GM19372 (cell line): ENCODE results near the gene CPLX1.

ENCODE experiments used
- ATAC-seq: cut with Tn5 transposase; IDR thresholded peaks from one replicate; pipeline ENCODE4 v1.9.1; 2021; ENCODE audit warnings: mild to moderate bottlenecking, low read depth, moderate library complexity; ENCODE audit not compliant: unreplicated experiment

Gene CPLX1

DNA sequence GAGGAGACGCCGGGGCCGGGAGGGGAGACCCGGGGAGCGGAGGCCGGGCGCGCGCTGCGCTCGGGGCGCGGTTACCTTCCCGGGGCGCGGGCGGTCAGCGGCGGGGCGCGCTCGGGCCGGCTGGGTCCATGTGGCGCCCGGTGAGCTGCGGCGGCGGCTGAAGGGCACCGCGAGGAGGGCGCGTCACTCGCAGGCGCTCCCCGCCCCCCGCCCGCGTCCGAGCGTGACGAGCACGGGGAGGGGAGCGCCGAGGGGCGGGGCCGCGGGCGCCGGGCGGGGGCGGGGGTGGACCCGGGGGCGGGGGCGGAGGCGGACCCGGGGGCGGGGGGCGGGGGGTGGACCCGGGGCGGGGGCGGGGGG is at the start of gene CPLX1:
CPLX1 (minus strand) TSS at position 159 of the 360 bp plus-strand sequence. CDS start 1,607 bp downstream, outside the sequence.
- no peak for ATAC-seq

DNA sequence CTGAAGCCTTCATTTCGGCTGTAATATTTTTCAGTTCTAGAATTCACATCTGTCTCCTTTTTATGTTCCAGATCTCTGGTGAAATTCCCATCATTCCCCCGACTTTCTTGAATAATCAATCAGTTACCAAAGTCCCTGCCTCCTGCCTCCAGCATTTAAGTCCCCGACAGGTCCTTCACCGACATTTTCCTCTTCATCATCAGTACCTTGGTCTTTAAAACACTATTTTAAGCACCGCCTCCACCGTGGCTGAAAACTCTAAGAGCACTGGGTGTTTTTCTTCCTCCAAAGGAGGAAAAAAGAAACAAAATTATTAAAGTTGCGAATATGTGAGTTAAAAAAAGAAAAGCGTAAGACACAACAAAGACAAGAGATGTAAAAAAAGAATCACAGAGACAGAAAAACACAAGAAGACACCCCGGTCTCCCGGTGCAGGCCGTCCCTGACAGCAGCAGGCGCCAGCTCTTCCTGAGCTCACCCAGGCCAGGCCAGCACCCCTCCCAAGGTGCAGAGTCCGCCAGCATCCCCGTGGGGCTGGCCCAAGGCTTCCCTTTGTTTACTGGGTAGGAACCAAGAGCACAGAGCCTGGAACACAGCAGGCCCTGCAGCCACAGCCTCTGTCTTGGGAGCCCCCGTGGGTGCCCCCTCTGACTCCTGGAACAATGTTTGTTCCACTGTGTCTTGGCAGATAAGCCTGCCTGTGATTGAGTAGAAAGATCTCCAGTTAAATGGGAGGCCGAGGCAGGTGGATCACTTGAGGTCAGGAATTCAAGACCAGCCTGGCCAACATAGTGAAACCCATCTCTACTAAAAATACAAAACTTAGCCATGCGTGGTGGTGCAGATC is 49.3 kb upstream of the CPLX1 start:
- ATAC-seq: no peak

DNA sequence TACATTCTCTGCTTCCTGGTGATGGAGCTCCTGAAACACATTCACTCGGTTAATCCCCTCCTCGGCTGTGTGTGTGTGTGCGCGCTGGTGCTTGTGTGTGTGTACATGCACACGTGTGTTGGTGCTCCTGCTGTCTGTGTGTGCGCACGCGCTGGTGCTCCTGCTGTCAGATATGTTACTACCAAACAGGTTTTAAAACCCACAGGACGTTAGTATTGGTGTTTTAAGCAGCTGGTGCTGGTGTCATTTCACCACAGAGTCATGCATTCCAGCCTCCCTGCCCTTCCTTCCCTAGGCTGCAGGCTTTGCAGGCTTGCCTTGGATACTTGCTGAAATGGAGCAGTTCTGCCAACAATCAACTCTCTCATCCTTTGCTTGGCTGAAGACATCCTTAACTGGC is 48.1 kb upstream of the CPLX1 start:
- no peak for ATAC-seq

DNA sequence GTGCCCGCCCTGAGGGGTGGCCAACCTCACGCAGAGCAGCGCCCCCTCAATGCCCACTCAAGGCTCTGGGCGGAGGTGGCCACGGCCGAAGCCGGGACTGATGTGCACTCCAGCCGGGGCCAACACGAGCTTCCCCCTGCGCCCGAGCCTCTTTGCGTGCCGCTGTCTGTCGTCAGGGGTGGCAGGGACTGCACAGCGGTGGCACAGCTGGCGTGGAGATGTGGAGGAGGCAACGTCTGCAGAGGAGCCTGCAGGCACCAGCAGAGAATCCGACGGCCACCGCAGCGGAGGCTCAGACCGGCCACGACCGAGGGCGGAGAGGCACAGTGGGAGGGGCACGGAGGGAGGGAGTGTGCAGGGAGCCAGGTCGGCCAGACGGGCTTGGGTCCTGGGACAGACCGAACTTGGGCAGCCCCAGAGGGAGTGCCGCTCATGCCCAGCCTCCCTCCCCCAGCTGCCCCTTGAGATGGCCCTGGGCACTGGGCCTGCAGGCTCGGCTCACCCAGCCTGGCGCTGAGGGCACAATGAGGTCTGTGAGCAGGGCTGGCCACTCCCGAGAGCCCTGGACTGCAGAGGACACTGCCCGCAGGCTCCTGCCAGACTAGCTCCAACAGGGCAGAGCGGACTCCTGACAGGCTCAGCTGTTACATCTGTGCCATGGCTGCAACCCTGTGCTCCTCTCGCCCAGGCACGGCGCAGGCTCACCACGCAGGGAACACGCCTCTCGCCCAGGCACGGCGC is 46.5 kb upstream of the CPLX1 start:
- ATAC-seq: no peak

DNA sequence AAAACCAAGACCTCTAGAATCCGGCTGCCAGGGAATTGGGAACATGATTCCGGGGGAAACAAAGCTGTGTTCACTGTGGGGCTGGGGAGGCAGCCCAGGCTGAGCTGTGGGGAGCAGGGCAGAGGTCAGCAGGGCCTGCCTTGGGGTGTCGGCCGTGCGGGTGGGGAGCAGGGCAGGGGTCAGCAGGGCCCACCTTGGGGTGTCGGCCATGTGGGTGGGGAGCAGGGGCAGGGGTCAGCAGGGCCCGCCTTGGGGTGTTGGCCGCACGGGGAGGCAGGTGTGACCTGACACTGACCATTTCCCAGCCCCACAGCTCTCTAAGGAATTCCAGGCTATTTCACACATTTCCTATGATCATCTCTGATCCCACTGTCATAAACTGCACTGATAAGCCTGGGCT is 45.6 kb upstream of the CPLX1 start:
- ATAC-seq: no peak

DNA sequence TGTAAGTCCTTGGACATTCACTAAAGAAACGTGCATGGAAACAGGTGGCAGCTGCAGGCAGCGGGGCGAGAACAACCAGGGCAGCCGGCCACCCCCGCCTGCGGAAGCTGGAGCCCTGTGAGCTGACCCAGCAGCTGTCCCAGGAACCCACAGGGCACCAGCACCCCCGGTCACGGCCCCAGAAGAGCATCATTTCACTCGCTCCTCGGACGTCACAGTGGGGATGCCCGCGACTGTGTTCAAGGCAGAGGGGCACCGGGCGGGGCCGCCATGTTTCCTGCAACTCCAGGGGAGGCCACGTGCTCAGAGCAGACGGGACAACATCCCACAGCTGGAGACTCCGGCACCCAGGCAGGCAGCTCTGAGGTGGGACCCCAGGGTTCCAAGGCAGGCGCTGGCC is 45.0 kb upstream of the CPLX1 start:
- ATAC-seq: no peak

DNA sequence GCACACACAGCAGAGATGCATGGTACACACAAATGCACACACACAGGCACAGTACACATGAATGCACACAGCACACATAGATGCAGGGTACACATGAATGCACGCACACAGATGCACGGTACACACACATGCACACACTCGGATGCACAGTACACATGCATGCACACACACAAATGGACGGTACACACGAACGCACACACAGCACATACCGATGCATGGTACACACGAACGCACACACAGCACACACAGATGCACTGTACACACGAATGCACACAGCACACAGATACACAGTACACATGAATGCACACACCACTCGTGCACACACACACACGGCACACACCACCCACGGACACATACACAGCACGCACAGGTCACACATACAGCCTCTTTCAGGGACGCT is 43.8 kb upstream of the CPLX1 start:
- ATAC-seq: no peak

DNA sequence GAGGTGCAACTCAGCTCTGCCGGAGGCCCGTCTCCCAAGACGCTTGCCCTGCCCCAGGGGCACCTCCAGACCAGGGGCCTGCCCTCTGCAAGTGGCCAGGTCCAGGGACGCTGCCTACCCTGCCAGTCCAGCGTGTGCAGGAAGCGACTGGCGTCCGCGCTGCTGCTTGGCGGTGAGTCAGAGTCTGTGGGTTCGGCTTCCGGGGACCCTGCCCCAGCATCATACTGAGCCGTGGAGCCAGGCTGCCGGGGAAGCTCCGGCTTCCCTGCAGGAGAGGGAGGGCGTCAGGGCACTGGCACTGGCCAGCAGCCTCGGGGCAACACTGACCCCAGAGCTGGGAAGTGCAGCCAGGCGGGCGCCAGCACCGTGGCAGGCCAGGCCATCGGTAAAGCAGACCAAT is 42.5 kb upstream of the CPLX1 start:
- no peak for ATAC-seq

DNA sequence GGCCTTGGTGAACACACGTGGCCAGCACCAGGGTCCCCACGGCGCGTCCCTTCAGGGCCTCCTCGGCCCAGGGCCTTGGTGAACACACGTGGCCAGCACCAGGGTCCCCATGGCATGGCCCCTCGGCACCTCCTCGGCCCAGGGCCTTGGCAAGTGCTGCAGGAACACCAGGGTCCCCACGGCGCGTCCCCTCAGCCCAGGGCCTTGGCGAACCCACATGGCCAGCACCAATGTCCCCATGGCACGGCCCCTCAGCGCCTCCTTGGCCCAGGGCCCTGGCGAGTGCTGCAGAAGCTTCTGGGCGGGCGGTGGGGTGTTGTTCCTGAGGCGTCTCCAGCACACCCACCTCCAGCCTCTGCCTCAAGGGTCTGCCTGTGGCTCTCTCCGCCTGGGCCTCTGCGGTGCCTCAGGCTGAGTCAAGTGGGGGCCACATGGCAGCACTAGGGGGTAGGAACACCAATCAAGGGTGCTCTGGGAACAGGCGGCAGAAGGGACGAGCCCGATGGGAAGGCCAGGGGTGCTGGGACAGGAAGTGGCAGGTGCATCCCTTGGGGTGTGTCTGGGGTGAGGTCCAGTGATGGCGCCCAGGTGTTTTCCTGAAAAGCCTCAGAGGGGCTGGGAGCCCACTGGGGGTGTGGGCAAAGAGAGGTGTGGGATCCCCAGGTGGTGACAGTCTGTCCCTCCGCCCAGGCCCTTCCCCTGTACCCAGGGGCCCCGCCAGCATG is 41.8 kb upstream of the CPLX1 start:
- no peak for ATAC-seq

DNA sequence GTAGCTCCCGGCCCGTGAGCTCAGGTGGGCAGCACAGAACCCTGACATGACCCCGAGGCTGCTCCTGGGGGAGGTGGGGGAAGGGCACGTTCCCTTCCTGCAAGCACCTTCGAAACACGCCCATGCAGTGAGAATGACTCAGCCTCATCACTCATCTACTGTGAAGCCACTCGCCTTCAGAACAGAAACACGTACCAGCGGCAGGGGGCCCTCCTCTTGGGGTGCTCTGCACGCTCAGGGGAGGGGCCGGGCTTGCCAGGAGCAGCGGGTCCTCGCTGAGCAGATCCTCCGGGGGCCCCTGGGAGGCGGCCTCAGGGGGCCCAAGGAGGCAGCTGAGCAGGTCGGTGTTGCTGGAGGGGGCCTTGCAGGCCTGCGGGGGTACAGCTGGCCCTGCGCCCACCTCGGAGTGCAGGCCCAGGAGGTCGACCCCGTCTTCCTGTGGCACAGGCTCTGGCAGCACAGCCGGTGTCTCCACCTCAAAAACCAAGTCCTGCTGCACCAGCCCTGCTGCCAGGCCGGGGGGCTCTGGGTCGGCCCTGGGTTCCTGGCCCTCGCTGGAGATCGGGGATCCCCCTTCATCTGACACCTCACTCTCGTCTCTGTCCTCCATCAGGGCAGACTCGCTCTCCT is 40.9 kb upstream of the CPLX1 start:
- ATAC-seq: no peak

DNA sequence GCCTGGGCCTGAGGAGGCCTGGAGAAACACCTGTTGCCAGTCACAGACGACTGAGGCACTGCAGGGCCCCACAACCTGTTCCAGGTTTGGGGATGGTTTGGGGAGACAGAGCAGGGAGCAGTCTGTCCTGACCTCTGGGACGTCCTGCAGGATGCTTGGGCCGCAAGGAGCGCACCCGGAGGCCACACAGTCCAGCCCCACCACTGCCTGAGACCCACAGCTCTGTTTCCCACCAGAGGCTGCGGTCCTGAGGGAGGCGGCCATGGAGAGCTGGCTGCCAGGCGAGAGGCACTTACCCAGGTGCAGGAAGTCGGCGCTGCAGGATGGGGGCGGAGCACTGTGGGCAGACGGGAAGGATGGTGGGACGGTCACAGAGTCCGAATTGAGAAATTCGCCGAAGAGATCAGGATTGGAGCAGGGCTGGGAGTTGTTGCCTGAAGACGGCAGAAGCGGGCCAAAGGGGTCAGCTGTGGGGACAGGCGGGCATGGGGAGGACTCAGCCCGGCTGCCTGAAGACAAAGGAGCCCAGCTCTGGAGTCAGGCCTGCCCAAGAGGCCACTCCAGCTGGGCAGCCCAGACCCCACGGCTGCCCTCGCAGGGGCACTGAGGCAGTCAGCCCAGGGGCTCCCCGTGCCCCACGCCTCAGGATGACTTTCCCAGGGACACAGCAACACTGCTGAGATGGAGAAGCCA is 40.3 kb upstream of the CPLX1 start:
- ATAC-seq: no peak

DNA sequence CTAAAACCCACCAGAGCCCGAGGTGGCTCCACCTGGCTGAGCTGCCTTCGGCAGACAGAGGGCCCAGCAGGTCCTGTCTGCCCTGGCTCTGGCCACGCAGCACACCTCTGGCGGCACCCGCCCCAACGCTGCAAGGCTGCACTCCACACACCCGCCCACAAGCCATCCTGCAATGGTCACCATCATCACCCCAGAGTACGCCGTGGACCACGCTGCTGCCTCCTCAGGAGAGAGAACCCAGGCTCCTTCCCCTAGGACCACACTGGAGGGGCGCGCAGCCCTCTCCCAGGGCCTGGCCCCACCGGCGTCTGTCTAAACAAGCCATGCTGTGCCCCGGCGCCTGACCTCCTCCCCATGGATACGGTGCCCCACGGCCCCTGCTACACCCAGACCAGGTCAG is 39.6 kb upstream of the CPLX1 start:
- ATAC-seq: no peak

DNA sequence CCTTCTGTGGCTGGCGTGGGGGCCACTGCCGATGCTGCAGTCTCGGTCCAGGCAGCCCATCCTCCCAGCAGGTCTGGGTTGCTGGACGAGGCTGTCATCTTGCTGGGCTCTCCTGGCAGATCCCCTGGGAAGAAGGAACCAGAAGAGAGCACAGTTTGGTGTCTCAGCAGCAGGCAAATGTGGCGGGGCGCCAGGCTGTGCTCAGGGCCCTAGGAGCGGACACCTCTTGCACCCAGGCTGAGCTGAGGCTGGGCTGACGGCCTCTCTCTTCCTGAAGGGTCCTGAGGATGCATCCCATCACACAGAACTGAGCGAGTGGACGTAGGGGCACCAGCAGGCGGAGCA is 39.2 kb upstream of the CPLX1 start:
- ATAC-seq: no peak

DNA sequence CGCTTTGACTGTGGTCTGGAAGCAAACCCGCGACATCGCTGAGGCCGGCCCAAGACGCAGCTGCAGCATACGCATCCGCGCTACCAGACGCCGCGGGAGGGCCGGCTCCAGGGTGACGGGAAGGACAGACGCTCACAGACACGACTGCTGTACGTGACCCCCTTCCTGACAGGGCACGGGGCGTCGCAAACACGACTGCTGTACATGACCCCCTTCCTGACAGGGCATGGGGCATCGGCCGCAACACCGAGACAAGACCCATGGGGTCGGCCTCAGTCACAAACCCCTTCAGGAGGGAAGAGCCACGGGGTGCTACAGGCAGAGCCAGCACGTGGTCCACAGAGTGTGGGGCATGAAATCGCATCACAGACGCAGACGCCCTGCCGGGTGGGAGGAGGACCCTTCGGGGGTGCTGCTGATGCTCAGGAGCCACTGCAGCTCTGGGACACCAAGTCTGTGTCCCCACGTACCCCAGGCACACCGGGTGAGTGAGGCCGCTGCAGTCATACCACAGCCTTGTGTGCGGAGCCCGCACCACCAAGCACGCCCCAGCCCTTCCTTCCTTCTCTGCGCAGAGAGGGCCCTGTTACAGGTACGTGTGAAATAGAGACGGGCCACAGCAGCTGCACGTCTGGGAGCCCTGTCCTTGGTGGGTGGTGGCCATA is 38.7 kb upstream of the CPLX1 start:
- no peak for ATAC-seq

DNA sequence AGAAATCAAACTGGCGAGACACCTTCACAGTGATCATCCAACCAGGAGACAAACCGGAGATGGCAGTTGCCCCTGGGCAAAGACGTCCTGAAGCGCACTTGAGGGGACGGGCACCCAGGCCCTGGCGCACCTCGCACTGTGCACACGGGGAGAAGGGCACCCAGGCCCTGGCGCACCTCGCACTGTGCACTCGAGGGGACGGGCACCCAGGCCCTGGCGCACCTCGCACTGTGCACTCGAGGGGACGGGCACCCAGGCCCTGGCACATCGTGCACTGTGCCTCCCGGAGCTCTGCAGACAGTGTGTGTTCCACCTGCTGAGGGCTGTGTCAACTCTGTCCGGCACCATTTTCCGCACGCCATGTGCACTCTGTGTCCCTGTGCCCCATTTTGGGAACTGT is 34.6 kb upstream of the CPLX1 start:
- ATAC-seq: no peak

DNA sequence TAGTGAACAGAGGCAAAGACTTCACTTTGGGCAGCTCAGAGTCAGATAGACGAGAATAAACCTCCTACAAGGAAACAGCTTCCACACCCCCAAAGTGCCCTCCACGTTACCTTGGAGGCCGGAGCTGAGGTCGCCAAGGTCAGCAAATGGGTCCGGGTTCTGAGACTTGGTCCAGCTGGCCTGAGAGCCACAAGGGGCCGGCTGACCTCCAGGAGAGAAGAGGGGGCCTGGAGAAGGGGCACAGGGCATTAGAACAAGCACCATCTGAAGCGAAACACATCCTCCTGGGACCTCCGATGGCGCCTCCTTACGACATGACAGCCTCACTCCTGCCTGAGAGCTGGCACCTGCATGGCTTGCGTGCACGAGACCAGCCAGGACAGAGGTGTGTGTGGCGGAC is 33.6 kb upstream of the CPLX1 start:
- ATAC-seq: no peak

DNA sequence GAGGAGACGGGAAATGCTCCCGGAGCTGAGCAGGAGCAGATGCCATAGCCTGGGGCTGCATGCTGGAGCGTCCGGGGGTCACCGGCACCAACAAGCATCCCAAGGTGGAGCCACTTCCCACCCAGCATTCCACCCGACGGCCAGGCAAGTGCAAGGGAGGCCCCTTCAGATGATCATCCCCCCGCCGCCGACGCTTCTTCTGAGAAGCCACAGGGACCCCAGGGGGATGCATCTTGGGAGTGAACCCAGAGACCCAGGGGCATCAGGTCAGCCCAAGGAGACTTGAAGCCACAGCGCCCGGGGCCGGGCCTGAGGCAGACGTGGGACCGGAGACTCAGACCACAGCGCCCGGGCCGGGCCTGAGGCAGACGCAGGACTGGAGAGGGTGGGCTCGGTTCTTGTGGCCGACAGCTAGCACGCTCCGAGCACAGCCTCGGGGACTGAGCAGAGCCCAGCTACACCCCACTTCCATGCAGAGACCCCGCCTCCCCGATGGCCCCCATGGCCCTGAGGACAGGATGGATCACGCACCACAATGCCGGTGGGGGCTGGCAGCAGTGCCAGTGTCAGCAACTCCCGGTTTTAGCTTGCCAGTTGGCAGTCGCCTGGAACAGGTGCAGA is 33.0 kb upstream of the CPLX1 start:
- no peak for ATAC-seq

DNA sequence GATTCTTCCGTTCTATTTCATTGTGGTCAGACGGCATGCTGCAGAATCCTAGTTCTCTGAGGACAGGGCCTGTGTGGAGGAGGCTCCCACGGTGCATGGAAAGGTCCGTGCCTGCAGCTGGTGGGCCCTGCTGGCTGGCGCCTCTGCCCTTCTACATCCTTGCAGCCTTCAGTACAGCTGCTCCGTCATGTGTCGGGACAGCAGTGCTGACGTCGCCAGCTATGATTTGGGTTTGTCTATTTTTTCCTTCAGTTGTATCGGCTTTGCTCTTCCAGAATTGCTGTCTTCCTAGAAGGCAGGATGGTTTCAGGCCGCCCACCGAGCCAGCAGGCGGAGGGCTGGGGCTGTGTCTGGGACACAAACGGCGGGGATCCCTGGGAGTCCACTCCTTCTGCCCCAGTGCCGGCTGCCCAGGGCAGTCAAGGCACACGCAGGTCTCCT is 32.1 kb upstream of the CPLX1 start:
- ATAC-seq: no peak

DNA sequence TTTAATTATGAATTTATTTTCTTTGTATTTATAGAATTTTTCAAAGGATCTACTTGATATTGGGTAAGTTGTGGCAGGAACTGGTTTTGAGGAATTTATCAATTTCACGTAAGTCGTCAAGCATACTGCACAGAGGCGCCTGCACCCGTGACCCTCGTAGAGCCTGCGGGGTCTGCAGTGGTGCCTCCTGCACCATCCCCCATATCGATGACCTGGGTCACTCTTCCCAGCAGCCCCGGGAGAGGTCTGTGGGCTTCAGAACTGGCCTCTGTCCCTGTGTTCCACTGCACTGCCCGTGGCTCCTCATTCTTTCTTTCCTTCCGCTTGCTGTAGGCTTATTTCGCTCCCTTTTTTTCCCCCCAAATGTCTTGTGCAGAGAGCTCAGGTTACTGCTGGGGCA is 31.5 kb upstream of the CPLX1 start:
- ATAC-seq: no peak
